B cell (primary cell): ENCODE data around the gene MDC1.

ENCODE experiments used
- EZH2 ChIP-seq: IDR thresholded peaks from 2 replicates; pipeline ENCODE4 v1.6.1; 2012; ENCODE audit warnings: borderline replicate concordance, low read depth, mild to moderate bottlenecking, moderate library complexity, low read length; ENCODE audit not compliant: insufficient read depth, poor library complexity, severe bottlenecking
- TF ChIP-seq, protein P1 (sequence below): fragments of 200-600 bp; IDR thresholded peaks from one replicate; pipeline ENCODE4 v1.8.0; 2022; ENCODE audit warnings: antibody characterized with exemption, mild to moderate bottlenecking

DNA sequence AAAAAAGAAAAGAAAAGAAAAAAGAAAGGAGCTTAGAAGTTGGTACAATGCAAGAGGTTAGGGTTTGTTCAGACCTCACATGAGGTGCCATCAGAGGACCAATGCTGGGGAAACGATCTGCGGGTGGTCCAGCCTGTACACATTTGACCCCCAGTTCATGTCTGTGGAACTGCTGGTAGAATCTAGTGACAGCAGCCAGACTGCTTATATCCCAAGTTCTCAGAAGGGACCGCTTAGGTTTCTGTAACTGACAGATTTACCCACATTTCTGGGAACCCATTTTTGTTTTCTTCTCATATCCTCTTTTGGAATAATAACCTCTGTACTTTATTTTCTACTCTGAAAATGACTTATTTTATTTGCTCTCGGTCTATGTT lies 35.3 kb downstream of the MDC1 start:
- TF ChIP-seq, protein P1, sequence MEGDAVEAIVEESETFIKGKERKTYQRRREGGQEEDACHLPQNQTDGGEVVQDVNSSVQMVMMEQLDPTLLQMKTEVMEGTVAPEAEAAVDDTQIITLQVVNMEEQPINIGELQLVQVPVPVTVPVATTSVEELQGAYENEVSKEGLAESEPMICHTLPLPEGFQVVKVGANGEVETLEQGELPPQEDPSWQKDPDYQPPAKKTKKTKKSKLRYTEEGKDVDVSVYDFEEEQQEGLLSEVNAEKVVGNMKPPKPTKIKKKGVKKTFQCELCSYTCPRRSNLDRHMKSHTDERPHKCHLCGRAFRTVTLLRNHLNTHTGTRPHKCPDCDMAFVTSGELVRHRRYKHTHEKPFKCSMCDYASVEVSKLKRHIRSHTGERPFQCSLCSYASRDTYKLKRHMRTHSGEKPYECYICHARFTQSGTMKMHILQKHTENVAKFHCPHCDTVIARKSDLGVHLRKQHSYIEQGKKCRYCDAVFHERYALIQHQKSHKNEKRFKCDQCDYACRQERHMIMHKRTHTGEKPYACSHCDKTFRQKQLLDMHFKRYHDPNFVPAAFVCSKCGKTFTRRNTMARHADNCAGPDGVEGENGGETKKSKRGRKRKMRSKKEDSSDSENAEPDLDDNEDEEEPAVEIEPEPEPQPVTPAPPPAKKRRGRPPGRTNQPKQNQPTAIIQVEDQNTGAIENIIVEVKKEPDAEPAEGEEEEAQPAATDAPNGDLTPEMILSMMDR, result no peak
- TF ChIP-seq EZH2, result no peak
